ENCODE data around the gene THSD4.

Gene THSD4

DNA sequence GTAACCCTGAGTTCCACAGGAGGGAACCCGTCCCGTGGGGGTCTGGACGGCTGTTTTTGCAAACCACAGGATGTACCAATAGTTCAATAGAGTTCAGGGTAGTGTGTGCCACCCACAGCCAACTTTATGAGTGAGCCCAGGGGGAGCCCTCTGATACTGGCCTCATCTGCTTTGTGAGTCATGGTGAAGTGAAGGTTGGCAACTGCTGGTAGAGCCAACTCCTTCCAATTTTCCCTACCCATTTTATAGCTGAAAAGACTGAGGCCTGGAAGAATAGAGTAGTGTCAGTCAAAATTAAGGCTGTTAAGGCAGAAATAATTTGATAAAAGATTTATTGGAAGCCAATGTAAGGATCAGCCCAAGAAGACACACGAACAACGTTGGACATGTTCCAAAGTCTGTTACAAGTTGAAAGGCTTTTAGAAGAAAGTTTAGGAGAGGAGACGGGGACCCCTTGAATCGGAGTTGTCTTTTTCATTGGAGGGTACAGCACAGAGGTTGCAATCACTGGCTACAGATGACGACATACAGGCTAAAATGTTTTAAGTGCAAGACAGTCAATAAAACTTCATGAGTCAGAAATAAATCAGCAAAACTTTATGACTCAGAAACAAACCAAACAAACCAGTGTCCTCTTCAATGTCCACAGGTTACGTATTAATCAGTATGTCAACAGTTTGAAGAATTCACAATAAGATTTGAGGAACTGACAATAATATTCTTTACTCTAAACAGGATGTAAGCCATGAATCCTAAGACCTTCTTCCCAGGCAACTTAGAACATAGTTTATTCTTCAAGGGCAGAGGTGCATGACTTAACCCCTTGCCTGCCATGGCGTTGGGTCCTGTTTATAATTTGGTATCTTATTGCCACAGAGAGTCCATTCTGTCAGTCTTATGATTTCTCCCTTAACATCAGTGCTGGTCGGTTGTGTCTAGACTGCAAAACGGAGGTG lies 632.1 kb downstream of the THSD4 start:
- no peak for DNase-seq

DNA sequence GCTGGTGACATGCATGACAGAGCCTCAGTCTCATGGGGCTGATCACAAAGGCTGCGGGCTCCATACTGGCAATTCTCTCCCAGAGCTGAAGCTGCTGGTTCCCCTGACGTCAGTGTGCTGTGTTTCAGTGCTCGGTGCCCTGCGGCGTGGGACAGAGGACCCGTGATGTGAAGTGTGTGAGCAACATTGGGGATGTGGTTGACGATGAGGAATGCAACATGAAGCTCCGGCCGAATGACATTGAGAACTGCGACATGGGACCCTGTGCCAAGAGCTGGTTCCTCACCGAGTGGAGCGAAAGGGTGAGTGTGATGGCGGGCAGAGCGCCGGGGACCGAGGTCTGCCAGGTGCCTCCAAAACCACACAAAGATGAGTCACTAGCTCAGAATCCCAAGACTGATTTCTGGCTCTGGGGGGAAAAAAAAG lies 633.0 kb downstream of the THSD4 start:
- DNase-seq = no peak

DNA sequence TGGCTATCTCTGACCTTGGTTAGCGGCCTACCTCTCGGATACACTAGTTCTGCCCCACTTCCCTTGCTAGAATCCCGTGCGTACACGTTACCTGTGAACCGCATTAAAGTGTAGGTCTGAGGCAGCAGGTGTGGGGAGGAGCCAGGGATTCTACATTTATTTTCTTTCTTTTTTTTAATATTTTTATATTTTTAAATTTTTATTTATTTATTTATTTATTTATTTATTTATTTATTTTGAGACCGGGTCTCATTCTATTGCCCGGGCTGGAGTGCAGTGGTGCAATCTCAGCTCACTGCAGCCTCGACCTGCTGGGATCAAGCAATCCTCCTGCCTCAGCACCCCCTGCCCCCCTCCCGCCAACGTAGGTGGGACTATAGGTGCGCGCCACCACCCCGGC lies 634.2 kb downstream of the THSD4 start:
- no peak for DNase-seq

DNA sequence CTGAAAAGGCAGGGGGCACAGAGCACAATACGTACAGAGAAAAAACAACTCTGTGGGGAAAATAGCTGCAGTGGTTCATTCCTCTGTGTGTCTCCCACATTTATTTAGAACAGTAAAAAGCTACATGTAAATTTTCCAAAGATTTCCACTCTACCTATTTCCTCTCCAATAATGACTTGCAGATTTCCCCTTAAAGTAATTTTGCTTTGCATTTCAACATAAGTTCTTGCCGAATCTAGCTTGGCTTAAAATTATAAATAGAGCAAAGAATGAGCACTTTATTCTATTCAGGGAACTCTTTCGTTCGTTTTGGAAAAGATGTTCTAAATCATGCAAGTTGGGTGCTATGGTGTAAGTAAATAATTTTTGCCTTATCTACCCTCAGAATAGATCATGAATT lies 636.9 kb downstream of the THSD4 start:
- DNase-seq = no peak

DNA sequence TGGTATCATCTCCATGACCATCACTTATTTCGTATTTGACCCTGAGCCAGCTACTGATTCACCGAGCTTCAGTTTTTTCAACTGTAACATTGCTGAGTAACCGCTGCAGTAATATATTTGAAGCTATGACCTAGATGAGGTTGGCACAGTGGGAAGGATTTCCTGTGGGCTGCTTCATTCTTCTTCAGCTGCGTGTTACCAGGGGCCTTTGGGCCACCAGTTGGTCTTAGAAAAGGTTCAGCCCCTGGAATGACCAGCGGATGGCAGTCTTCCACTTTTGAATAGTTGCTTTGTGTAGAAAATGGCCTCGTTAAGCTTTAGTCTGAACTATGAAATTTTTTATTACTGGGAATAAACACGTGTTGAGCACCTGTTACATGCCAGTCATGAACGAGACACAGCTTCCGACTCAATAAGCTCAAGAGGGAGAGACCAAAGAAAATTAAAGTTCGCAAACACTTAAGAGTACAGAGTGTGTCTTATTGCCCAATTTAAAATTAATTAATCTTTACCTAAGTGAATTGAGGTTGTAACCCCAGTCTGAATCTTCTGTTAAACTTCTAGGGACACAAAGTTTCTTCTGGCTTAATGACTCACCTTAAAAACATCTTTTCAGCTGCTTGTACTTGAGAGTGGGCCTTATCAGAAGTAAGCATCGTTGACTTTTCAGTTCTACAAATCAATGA lies 637.5 kb downstream of the THSD4 start:
- no peak for DNase-seq

DNA sequence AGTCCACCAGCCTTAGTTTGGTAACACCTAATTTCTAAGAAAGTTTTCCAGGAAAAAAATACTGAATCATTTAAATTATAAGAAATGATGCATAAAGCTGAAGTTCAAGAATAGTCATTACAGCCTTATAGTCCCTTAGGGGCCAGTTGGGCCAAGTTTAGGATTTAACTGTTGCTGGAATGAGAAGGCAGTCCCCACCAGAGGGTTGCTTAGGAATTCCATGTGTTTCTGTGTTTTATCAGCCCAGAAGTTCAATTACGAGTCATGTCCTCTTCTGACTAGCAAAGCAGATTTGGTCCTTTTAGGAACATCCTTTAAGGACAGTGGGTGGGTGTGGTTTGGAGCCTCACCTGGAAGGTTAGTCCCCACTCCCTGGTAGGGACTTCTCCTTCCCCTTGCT lies 638.1 kb downstream of the THSD4 start:
- DNase-seq = no peak

DNA sequence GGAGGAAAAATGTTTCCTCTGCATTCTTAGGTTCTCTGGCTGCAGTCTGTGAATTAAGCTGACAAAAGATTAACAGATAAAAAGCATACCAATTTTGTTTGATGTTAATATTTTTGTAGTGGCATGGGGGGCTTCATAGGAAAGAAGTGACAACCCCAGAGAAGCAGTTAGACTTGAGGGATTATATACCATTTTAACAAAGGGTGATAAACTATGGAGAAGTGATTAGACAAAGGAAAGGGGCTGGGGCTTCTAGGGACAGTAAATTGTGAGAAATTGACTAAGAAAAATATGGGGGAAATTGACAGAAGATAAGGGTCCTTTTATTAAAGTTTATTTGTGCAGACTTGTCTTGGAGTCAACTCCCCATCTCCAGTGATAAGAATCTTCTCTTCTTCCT lies 639.4 kb downstream of the THSD4 start:
- no peak for DNase-seq

DNA sequence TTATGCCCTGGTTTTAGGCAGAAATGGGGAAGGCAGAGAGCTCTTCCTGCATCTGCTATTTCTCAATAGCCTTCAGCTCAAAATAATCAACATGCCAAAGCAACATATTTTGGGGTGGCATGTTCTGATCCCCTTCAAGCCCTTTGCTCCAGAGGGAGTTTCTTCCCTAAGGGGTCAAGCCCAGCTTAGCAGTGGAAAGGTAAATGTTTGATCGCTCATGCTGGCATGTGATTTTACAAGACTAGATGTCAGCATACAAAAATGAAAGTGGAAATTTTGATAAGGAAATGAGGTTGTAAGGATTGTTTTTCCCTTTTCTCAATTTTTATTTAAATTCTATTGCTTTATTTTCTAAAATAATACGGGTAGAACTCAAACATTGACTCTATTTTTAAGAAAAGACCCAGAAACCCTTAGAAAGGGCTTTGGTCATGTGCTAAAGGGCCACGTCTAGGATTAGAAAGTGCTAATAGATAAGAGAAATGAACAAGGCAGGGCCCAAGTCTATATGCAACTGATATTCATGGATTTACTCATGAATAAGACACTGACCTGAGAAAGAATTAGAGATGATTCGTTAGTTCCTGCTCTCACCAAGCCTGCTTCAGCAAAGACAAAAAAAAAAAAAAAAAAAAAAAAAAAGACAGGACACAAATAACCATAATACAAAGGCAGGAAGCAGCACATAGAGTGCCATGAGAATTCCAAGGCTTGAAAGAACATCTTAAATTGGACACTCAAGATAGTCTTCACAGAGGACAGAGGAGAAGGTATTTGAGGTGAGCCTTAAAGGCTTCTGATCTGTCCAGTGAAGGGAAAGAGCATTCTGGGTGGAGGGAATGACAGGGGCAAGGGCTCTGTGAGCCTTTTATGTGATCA lies 640.1 kb downstream of the THSD4 start:
- DNase-seq = no peak

DNA sequence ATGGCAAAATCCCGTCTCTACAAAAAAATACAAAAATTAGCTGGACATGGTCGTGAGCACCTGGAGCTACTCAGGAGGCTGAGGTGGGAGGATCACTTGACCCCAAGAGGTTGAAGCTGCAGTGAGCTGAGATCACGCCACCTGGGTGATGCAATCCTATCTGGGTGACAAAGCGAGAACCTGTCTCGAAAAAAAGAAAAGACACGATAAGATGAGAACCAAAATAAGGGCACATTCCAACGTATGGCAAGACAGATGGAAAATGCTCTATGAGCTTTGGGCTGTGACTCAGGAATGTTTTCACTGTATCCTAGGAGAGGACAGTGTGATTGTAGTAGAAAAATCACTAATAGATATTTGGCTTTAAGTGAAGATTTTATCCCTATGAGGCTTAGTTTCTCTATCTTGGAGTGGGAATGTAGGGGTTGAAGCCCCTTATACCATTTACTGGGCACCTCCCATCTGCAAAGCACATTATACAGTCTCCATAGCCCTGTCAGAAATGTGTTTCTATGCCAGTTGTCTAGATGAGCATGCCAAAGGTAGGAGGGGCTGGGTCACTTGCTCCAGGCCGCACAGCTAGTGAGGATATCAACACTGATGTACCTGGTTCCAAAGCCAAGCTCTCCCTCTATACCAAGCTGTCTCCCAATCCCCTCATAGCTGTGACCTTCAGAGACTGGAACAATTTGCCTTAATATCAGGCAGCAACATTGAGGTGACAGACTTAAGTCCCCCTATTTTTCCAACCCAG lies 641.5 kb downstream of the THSD4 start:
- DNase-seq = no peak

DNA sequence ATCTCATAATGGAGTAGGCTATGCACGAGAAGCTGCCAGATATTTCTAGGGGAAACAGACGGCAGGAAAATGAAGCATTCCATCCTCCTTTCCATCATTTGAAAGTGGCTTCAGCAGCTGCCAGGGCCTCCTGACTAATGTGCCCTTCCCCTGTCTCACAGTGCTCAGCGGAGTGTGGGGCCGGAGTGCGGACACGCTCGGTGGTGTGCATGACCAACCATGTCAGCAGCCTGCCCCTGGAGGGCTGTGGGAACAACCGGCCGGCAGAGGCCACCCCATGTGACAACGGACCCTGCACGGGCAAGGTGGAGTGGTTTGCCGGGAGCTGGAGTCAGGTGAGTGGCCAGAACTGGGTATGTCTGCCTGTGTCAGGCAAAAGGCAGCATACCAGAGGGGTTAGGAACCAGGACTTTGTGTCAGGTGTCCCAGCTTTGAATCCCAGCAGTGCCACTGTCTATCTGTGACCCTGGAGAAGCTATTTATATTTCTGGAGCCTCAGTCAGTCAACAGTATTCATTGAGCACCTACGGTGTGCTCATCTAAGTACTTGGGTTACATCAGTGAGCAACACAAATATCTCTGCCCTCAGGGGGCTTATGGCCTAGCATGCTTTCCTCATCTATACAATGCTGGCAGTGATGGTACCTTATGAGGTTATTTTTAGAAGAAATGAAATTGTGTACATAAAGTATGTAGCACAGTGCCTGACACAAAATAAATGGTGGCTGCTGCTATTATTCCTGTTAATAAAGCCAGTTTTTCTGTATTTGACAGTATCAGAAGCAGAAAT lies 642.7 kb downstream of the THSD4 start:
- no peak for DNase-seq

DNA sequence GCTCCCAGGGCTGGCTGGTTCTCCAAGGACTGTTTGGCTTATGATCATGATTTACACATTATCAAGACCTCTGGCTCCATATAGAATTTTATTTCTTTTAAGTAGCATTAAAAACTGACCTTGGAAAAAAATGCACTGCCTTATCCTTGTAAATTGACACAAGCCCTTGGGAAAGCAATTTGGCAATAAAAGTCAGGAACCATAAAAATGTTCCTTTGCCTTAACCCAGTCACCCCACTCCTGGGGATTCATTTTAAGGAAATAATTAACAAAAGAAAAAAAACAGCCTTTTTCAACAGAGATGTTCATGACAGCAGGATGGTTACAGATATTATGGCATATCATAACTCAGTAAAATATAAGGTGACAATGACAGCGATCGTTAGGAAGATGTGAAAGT lies 643.4 kb downstream of the THSD4 start:
- no peak for DNase-seq

DNA sequence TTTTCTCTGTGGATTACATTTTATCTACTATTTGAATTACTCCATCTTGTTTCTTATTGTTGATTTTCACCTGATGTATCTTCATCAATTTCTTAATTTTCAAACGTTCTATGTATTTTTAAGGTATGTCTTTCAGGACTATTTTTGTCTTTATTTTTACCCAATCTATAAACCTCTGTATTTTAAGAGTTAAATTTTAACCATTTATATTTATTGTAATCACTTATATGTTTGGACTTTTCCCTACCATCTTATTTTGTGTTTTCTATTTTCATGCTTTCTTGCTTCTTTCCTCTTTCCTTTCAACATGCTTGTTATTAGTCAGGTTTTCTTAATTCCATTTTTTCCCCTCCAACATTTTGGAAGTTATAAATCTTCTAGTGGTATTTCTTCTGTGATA lies 645.6 kb downstream of the THSD4 start:
- DNase-seq = no peak

DNA sequence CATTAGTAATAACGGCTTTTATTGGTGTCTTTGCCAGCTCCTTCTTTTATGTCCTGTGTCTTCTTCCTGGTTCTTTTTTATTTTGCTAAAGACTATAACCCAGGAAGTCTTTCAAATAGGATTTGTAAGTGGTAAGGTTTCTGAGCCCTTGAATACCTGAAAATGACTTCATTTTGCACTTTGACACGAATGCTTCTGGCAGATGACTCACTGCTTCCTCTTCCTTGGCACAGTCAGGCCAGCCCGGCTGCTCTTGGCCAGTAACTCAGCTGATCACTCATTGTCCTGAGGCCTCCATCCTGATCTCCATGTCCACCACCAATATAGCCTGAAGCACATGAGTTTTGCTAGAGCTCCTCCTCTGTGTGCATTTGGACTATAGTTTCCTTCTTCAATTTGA lies 646.4 kb downstream of the THSD4 start:
- DNase-seq = no peak

DNA sequence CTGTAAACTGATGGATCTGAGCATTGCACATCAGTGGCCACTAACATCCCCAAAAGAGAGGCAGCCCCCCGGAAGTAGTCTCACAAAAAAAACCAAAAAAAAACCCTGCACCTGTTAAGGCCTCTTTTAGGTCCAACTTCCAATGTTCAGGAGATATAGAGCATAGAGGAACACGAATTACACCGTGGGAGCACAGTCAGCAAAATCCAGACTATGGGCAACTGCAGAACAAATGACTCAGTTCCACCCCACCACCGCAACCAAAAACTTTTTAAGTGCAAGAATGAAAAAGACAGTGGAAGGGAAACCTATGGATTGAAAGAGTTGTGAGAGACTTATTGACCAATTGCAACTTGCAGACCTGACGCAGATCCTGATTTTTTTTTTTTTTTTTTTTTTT lies 652.9 kb downstream of the THSD4 start:
- DNase-seq = no peak

DNA sequence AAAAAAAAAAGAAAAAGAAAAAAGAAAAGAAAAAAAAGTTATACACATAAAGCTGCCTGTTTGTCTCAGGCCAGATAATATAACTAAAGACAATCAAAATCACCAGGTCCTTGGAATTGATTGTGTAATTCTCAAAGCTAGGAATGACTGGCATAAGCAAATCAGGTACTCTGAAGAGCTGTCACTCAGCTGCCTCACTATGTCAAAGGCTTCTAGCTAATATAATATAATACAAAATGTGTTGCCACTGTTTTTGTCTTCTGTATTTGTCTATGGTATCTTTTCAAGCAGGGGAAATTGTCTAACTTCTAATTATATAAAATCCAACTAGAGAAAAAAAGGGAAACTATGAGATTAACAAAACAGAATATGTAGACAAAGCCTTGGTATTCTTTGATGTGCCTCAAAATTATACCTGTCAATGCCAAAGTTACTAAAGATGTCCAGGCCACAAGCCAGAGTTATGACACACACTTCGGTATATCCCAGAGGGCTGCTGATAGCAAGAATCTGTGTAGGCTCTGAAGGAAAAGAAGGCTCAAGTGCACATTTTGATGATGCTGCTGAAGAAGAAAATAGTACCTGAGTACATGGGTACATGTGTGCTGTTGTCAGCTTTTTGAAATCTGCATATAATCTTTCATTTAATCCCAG lies 658.1 kb downstream of the THSD4 start:
- DNase-seq = no peak

DNA sequence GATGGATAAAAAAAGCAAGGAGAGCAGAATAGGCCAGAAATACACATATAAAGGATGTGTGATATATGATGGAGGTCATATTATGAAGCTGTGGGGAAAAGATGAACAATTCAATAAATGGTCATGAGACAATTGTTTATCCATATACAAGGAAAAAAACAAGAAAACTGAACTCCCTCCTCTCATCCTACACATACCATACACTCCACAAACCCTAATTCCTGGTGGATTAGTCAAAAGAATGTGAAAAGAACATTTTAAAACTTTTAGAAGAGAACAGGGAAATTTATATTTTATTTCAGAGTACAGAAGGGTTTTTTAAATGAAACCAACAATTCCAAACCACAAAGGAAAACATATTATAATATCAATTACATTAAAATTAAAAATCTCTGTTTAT lies 660.6 kb downstream of the THSD4 start:
- no peak for DNase-seq

DNA sequence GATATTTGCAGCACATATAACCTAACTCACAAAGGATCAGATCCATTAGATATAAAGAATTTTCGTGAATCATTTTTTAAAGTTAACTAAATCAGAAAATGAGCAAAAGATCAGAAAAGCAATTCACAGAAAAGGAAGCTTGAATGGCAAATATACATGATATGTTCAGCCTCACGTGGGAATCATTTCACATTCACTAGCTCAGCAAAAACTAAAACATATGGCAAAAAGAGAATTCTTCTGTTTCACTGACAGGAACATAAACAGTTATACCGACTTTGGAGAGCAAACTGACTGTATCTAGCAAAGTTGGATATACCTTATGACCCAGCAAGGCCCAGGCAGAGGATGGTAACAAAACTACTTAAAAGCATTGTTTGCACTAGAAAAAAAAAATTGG lies 661.0 kb downstream of the THSD4 start:
- DNase-seq = no peak

DNA sequence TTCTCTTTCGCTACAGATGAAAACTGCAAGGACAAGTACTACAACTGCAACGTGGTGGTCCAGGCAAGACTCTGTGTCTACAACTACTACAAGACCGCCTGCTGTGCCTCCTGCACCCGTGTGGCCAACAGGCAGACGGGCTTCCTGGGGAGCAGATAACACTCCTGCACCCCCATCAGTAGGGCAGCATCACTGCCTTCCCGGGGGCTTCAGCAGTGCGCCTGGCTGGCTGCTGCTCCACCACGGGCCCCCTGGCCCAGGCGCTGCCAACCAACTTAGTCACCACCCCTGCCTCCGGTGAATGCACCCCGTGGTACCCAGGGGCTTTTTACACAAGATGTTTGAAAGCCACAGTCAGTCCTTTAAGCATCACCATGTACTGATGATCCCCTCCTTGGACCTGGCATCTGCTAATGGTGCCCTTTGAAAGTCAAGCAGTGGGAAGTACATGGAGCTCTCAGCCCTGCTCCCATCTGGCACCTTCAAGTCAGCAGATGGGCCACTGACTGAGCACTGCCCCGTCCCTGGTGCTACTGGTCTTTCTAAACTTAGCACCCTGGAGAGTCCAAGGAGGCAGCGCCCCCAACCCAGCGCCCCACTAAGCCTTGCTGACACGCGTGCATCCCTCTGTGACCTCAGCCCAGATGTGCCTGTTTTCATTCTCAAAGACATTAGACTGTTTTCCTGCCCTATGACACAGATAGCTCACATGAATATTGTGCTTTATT lies 662.1 kb downstream of the THSD4 start:
- no peak for DNase-seq

DNA sequence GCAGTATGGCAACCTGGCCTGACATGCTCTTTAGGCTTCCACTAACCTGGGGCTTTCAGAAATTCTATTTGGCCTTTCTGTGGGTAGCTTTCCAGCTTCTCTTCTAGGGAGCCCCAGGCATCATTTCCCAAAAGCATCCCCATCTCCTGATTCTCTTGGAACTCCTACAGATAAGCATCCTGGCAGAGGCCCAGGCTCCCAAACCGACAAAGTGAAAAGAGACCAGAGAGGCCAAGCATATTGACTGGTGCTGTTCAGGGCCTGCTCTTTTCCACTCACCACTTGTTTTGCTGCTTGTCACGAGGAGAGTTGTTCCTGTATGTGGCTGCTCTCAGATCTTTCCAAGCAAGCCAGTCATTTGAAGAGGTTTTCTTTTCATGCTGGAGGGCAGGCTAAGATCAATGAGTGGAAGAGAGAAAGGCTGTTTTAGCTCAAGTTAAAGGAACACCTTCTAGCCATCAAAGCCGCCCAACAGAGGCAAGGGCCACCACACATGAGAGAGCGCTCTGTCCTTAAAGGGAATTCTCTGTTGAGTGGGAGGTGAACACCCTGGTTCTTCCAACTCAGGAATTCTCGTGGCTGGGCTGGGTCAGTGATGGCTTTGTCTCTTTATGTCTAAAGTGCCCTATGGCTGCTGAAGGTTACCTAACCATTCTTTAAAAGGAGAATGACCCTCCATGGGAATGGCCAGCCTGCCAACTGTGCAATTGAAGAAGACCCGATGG lies 664.0 kb downstream of the THSD4 start:
- DNase-seq = no peak
